Measurements from ENCODE around the gene ZNF512B.

The ZNF512B gene

DNA sequence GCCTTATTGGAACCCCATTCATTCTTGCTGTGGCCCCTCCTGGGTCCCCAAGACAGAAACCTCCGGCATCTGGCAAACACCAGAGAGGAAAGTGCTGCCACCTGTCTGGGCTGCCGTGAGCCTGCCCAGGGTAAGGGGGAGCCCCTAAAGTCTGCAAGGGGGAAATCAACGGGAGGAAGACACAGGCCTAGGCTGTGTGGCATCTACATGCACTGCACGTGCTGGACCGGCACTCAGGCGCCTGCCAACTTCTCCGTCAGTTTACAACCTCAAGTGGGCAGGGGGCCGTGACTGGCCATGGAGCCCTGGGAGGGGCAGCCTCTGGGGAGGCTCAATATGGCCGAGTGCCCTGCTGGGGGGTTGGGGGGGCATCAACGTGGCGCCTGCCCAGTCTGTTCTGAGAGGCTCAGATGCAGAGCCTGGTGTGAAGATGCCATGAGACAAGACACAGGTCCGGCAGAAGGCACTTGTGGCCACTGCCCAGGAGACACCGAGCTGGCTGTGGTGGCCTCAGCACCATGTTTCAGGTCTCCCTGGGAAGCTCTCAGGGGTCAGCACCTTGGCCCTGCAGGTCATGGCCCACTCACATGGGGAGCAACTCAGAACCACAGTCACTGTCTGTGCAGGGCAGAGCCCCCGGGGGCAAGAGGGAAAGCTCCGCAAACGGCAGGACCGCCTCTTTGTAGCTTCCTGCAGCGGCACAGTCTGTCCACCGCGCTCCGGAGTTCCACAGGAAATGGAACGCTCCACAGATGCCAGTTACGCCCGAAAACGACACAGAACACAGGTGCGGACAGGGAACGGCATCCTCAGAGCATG lies 21.9 kb downstream of the ZNF512B start:
- no peak for DNase-seq

- no peak for DNase-seq
Observed at GRCh38 chr20:63946986-63947637, 22.6 kb downstream of the ZNF512B start.

DNA sequence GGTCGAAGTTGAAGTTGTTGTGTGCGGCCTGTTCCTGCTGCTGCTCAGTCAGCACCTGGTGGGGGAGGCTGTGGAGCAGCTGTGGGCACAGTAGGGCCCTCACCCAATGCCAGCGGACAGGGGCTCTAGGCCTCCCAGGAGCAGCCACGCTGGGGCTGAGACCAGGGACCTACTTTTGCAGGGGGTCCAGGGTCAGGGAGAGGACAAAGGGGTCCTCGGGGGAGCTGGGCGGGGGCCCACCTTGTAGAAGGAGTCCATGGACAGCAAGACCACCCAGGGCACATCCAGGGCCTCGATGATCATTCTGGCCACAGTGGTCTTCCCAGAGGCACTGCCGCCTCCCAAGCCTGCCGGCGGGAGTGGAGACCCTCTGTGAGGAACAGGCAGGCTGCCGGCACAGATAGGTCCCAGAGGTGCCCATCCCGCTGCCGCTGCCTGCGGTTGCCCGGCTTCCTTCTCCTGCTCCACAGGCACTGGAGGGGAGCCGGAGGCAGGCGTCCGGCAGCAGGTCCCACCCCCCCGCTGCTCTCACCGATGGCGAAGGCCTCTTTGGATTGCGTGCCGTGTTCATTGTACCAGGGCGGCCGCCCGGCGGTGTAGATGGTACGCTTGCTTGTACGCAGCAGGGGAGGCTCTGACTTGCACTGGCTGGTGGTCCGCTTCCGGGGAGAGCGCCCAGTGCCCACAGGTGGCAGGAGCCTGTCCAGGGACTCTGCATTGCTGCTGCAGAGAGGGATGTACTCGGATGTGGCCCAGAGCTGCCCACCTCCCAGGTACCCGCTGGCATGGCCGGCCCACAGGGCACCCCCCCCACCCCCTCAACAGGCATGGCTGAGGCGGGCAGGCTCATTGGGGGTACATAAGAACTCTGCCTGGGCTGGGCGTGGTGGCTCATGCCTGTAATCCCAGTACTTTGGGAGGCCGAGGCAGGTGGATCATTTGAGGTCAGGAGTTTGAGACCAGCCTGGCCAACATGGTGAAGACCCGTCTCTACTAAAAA lies 23.5 kb downstream of the ZNF512B start:
- no peak for DNase-seq

- no peak for DNase-seq
Observed at GRCh38 chr20:63945031-63945658, 24.6 kb downstream of the ZNF512B start.

DNA sequence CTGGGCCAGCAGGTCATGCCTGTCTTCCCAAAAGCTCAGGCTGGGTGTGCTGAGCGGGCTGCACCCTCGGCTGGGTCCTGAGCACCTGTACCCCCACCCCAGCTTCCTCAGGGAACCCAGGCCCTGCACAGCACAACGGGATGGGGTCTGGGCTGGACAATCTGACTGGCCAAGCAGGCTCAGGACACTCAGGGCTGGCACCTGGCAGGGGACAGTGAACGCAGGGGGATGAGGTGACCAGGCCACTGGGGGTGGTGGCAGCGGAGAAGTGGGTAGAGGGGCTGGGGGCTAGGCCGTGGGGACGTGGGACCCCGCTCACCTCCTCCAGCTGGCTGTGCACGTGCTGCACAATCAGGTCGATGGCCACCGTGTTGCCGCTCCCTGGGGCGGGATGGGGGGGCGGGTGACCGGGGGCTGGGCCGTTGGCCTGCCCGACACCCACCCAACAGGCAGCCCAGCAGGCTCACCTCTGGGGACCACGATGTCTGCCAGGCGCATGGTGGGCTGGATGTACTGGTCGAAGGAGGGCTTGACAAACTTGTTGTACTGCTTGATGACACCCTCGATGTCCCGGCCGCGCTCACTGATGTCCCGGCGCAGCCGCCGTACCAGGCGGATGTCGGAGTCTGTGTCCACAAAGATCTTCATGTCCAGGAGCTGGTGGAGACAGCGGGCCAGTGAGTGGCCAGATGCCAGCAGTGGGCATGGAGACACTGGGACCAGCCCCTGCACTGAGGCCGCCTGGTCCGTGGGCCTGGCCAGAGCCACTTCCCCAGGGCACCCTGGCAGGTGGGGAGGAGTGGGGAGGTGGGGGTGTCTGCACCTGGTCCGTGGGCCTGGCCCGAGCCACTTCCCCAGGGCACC lies 25.4 kb downstream of the ZNF512B start:
- DNase-seq = no peak

DNA sequence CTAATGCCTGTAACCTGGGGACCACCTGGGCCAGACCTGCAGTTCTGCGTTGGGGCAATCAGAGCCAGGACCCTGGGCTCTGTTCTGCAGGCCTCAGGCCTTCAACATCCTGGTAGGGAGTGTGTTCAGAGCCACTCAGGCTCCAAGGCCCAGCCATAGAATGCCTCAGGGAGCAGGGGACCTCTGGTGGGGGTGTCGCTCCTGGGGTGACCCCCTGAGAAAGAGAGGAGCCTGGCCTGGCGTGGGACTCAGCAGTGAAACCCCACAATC lies 26.0 kb downstream of the ZNF512B start:
- DNase-seq = no peak

- DNase-seq = no peak
Observed at GRCh38 chr20:63942969-63943807, 26.5 kb downstream of the ZNF512B start.

GRCh38 chr20:63942250-63942951 lies 27.3 kb downstream of the ZNF512B start:
- peak; percentile 42 to 44 for DNase-seq

GRCh38 chr20:63941282-63942081 lies 28.2 kb downstream of the ZNF512B start:
- peak; percentile 42 to 44 for DNase-seq

GRCh38 chr20:63940472-63941266 lies 29.1 kb downstream of the ZNF512B start:
- no peak for DNase-seq

- DNase-seq = no peak
Observed at GRCh38 chr20:63940071-63940471, 29.7 kb downstream of the ZNF512B start.

- no peak for DNase-seq
Observed at GRCh38 chr20:63939061-63939935, 30.4 kb downstream of the ZNF512B start.

DNA sequence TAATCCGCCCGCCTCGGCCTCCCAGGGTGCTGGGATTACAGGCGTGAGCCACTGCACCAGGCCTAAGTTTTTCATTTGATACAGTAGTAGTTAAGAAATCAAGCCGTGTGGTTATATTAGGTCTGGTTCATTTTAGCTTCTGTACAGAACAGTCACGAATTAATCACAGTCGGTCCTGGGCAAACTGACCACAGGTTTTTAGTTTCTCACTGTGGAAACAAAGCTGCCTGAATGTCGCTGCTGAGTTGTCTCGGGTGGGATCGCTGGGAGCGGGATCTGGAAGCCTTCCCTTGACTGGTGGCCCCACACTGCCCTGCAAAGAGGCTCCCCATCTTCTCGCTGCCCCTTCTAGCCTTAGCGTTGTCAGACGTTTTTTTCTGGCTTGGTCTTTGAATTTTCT lies 32.1 kb downstream of the ZNF512B start:
- DNase-seq = no peak

GRCh38 chr20:63935447-63935846 lies 34.3 kb downstream of the ZNF512B start:
- DNase-seq = no peak

DNA sequence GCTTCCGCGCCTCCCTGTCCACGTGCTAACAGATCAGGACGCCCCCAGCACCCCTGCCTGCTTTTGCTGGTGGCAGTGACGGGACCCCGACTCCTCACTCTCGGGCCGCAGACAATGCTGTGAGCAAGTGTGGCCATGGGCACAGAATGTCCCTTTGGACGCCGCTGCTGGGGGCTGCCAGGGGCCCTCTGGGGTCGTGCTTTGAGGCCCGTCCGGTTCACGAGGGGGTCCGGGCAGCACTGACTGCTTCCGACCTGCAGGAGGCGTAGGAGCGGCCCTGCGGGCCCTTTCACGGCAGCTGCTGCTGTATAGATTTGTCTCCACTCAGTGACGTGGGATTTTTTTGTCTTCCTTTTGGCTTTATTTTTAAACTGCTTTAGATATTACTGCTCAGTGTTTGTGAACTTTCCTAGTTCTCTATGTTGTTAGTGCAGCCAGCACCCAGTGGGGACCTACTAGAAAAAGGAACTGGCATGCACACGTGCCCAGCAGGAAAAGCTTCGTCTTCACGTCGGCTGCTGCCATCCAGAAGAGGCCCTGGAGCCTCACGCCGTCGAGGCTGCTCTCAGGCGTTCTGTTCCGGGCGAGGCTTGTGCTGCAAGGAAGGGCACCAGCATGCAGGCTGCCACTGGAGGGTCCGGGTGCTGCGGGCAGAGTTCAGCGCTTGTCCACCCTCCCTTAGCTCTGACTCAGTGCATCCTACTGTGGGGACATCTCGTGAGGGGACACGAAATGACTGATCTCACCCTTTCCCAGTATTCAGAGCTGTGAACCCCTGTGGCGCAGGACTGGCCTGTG lies 35.3 kb downstream of the ZNF512B start:
- no peak for DNase-seq

DNA sequence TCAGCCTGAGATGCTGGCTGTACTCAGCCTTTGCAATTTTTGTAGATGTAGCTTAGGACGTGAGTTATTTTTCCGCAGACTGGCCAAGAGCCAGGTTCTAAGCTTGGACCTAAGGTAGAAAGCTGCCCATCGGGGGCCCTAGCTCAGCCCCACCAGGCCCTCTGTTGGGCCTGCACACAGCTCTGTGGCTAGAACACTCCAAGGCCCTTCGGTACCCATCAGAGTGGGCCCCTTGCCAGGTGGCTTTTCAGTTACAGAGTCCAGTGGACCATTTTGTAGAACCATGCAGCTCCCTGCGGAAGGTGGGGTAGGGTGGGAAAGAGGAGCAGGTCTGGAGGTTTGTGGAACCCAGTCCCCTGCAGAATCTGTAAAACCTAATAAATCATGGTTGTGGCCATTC lies 36.1 kb downstream of the ZNF512B start:
- DNase-seq = no peak
